ENCODE data around the gene CSNK1G1.
A peak's percentile ranks its signal among the peaks of the same experiment; 100 is the strongest.
"Not testable (repeated sequence)": the region's sequence is repeated elsewhere in the genome, so short reads cannot be mapped to it uniquely, and the experiment has no call there.

Gene CSNK1G1

DNA sequence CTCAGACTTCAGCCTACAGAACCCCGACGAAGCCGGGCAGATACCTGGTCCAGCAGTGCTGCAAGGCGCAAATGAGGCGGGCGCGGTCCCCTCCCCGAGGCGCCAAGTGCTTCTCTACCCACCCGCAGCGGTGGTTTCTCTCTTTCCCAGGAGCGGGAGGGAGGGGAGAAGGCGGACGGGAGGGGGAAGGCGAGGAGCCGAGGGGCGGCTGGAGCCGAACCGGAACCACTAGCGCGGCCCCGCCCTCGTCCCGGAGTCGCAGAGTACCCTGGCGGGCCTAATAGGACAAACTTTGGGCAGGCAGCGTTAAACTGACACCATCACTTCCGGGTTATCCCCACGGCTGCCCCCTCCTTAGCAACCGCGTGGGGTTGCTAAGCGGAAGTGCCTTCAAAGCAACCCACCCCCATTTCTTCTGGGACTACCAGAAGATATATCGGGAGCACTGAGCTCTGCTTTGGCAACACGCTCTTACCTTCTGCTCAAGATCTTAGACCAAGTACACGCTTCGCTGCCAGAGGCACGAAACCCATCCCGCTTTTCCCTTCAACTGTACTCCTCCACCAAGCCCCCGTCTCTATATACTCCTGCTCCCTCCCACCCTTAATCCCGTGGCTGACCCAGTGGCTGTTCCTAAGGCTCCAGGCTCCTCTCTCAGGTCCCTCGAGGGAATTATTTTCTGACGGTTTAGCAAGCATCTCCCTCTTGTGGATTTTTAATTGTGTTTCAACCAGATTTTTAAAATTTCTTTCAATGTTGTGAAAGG is at the start of gene CSNK1G1:
CSNK1G1 (minus strand) TSS at position 230 of the 766 bp plus-strand sequence. CDS start 55,674 bp downstream, outside the sequence.
- DNase-seq, result peak; percentile 98

GRCh38 chr15:64400583-64400982 is 44.6 kb upstream of the CSNK1G1 start:
- no peak for DNase-seq

DNA sequence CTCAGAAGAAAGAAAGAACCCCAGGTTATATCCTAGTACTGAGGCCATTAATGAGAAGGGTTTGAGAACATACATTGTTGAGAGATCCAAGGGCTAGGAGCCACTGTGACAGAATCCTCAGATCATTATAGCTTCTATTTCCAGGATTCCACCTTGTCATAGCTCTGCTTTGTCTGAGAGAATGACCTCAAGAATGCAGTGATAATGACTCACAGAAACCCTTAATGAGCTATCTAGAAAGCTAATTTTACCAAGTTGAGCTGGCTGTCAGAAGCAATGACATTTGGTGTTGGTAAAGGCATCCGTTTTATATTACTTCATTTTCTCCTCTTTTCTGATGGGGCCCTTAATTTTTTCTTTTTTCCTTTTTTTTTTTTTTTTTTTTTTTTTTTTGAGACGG is 42.6 kb upstream of the CSNK1G1 start:
- DNase-seq, result no peak

GRCh38 chr15:64396789-64397188 is 40.8 kb upstream of the CSNK1G1 start:
- DNase-seq, result no peak

GRCh38 chr15:64392471-64392870 is 36.5 kb upstream of the CSNK1G1 start:
- not testable (repeated sequence) for DNase-seq

GRCh38 chr15:64389036-64389435 is 33.1 kb upstream of the CSNK1G1 start:
- DNase-seq, result no peak

- DNase-seq, result peak; percentile 97 to 98
Measured at GRCh38 chr15:64387562-64388168, 31.7 kb upstream of the CSNK1G1 start, which contains the start of gene TRIP4. Gene TRIP4 (plus strand): TSS chr15:64387836. CDS start chr15:64387864, 28 bp downstream.

DNA sequence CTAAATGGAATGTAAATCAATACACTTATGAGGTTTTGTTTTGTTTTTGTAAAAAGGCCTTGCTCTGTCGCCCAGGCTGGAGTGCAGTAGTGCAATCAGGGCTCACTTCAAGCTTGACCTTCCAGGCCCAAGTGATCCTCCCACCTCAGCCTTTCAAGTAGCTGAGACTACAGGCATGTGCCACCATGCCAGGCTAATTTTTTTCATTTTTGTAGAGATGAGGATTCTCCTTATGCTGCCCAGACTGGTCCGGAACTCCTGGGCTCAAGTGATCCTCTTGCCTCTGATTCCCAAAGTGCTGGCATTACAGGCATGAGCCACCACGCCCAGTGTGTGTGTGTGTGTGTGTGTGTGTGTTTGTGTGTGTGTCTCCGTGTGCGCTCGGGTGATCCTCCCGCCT is 30.3 kb upstream of the CSNK1G1 start:
- DNase-seq, result no peak

GRCh38 chr15:64383760-64384159 is 27.8 kb upstream of the CSNK1G1 start:
- DNase-seq, result no peak

- DNase-seq, result peak; percentile 99
Measured at GRCh38 chr15:64381000-64381751, 25.2 kb upstream of the CSNK1G1 start, which contains the start of gene PCLAF. Gene PCLAF (minus strand): TSS chr15:64381441. CDS start chr15:64381371, 70 bp downstream.

DNA sequence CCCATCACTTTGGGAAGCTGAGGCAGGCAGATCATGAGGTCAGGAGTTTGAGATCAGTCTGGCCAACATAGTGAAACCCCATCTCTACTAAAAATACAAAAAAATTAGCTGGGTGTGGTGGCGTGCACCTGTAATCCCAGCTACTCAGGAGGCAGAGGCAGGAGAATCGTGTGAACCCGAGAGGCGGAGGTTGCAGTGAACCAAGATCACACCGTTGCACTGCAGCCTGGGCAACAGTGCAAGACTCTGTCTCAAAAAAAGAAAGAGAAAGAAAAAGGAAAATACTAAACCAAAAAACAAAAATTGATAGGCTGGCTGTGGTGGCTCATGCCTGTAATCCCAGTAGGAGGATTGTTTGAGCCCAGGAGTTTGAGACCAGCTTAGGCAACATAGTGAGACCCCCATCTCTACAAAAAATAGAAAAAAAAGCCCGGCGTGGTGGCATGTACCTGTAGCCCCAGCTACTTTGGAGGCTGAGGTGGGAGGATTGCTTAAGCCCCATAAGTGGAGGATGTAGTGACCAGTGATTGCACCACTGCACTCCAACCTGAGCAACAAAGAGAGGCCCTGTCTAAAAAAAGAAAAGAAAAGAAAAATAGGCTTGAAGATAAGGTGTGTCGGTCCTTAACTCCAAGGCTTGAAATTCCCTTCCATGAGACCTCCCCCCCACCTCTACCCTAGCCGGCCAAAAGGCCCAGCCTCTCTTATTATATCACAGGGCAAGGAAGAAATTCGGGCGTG is 24.3 kb upstream of the CSNK1G1 start:
- DNase-seq, result not testable (repeated sequence)

DNA sequence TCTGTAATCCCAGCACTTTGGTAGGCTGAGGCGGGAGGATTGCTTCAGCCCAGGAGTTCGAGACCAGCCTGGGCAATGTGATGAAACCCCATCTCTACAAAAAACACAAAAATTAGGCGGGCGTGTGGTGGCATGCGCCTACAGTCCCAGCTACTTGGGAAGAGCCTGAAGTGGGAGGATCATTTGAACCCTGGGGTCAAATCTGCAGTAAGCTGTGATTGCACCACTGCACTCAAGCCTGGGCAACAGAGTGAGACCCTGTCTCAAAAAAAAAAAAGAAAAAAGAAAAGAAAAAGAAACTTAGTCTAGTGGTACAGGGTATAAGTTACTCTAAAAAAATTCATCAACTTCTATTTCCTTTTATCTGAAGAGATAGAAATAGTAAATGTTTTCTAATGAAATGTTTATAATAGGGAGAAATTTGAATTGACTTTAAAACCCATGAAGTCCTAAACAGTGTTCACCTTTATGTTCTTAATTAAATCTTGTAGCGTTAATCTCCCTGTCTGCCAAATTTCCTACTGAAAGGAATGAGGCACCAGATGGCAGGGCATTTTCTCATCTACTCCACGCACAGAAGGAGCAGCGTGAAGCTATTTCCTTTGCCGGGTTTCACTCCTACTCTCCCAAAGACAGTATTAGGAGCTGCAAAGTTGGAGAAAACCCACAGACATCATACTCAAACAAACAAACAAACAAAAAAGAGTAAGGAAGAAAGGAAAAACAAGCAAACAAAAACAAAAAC is 23.4 kb upstream of the CSNK1G1 start:
- no peak for DNase-seq

DNA sequence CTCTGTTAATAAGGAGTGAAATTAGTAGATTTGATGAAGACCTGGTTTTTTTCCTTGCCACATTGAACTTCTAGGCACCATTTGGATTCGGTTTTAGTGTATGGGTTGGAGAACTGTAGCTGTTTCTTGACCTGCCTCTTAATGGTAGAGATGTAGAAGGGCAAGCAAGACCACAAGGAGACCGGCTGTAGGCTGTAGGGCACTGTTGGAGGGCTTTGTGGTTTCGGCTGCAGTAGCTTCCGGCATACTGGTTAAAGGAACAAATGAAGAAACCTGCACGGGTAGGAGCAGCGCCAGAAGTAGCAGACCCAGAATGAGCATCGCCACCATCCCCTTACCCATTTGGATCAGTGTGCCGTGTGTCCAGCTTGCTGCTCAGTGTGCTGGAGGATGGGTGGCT is 17.4 kb upstream of the CSNK1G1 start:
- no peak for DNase-seq

DNA sequence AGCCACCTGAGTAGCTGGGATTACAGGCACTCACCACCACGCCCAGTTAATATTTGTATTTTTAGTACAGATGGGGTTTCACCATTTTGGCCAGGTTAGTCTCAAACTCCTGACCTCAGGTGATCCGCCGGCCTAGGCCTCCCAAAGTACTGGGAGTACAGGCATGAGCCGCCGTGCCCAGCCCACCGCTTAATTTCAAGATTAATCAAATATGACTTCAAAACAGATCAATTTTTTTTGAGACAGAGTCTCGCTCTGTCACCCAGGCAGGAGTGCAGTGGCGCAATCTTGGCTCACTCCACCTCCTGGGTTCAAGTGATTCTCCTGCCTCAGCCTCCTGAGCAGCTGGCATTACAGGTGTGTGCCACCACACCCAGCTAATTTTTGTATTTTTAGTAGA is 15.4 kb upstream of the CSNK1G1 start:
- DNase-seq, result not testable (repeated sequence)

DNA sequence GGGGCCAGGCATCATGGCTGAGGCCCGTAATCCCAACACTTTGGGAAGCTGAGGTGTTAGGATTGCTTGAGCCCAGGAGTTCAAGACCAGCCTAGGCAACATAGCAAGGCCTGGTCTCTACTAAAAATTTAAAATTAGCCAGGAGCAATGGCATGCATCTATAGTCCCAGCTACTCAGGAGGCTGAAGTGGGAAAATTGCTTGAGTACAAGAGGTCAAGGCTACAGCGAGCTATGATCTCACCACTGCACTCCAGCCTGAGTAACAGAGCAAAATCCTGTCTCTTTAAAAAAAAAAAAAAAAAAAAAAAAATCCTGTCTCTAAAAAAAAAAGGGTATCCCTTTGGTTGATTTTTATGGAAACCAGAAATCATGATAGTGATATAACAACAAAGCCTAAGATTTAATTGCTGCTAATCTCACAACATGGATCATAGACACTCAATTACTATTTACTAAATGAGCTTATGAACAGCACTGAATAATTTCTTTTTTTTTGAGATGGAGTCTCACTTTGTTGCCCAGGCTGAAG is 13.2 kb upstream of the CSNK1G1 start:
- no peak for DNase-seq

- no peak for DNase-seq
Measured at GRCh38 chr15:64361259-64361658, 5.3 kb upstream of the CSNK1G1 start.

DNA sequence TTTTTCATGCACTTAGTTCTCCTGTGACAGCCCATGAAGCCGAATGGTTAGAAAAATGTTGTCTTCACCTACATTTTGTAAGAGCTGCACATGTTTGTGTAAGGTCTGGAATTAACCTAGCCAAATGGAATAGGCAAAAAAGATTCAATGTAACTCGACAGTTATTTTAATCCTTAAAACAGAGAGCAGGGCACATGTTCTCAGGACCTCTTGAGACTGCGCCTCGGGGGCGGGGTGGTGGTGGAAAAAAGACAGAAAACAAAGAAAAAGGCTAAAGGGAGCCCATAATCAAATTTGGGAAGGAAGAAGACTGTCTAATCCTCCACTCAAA is 702 bp upstream of the CSNK1G1 start:
- DNase-seq, result no peak

GRCh38 chr15:64355348-64355943 is 527 bp downstream of the CSNK1G1 start:
- peak; percentile 16 to 25 for DNase-seq

DNA sequence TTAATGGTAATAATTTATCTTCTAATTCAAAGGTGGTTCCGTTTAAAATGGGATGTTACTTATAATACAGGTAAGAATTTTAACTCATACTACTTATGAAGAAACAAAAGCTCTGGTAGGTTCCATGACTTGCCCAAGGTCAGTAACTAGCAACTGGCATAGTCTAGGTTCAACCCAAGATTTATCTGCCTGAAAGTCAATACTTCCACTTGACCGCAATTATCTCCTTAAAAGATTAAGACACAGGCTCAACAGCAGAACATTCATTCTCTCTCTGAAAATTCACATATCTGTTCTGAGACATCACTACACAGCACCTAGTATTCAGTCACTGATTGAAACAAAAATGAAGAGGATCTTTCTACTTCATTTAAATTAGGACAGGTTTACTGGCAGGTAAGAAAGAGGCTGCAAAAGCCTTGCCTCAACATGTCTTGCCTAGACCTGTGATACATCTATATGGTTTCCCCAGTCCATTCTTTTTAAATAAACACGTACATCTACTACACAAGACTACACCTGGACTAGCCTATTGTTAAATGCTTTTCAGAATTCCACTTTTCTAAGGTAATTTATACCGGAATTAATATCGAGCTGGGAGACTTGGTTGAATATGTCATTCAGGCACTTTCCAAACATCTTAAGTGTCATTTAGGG is 1.2 kb downstream of the CSNK1G1 start:
- DNase-seq, result no peak

DNA sequence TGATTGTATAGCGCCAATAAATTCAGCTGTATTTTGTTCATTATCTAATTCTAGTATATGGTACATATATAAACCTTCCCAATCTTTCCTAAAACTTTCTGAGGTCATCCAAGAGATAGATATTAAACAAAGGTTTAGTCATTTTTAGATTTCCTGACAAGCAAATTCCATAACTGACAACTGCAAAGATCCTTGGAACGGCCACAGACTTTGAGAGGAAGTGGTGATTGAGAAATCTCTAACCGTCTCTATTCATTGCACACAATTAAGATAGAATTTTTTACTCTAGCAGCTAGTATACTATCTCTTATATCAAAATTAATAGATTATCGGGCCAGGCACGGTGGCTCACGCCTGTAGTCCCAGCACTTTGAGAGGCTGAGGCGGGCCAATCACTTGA is 4.7 kb downstream of the CSNK1G1 start:
- no peak for DNase-seq

GRCh38 chr15:64349375-64349774 is 6.6 kb downstream of the CSNK1G1 start:
- no peak for DNase-seq

Data from SHP77 (cell line).